Measurements from ENCODE around the gene KNG1.

- TF ChIP-seq, protein P1, sequence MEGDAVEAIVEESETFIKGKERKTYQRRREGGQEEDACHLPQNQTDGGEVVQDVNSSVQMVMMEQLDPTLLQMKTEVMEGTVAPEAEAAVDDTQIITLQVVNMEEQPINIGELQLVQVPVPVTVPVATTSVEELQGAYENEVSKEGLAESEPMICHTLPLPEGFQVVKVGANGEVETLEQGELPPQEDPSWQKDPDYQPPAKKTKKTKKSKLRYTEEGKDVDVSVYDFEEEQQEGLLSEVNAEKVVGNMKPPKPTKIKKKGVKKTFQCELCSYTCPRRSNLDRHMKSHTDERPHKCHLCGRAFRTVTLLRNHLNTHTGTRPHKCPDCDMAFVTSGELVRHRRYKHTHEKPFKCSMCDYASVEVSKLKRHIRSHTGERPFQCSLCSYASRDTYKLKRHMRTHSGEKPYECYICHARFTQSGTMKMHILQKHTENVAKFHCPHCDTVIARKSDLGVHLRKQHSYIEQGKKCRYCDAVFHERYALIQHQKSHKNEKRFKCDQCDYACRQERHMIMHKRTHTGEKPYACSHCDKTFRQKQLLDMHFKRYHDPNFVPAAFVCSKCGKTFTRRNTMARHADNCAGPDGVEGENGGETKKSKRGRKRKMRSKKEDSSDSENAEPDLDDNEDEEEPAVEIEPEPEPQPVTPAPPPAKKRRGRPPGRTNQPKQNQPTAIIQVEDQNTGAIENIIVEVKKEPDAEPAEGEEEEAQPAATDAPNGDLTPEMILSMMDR (IDR thresholded peaks at IDR 0.05) = no peak
- TF ChIP-seq POLR2A (IDR thresholded peaks at IDR 0.05) = no peak
Observed at GRCh38 chr3:186724911-186725310, 7.8 kb downstream of the KNG1 start.
